Measurements from ENCODE around the gene GLIS1. TPM values are rescaled to one million over a fixed set of nuclear protein-coding genes. Genes with fewer than 3 reads are reported as not detected.

The GLIS1 gene
- total RNA-seq, 2 donors from 2014 or later = 0.16 TPM; not detected in 1

GRCh38 chr1:53490351-53490750 lies 248.6 kb downstream of the GLIS1 start:
- Histone ChIP-seq H3K36me3 (no peaks in the 10 kb centered on the region), H3K9me3 (no peaks in the 10 kb centered on the region), H3K4me3 (no peak overlapping the region), H3K27me3 (no peaks in the 10 kb centered on the region), H3K4me1 (no peaks in the 10 kb centered on the region), H3K27ac (no peak overlapping the region), H3K9ac (ENCODE audit: low read depth in 2 of 2, low read length in 2 of 2) (no peak overlapping the region)
- intact Hi-C loops (cut with DNase I) = no loop called here
- no peak for DNase-seq
- TF ChIP-seq CTCF (IDR thresholded peaks at IDR 0.05) = no peak

GRCh38 chr1:53486395-53487026 lies 252.5 kb downstream of the GLIS1 start:
- no peak overlapping the region for H3K4me3 ChIP-seq
- no peak for TF ChIP-seq CTCF (IDR thresholded peaks at IDR 0.05)
- intact Hi-C loops (cut with DNase I) = loop anchor here (5.0 to 10.0 kb wide), 2 partner anchors 108 to 196 kb away; no protein-coding TSS in a partner anchor
- no peak overlapping the region for H3K9ac ChIP-seq (ENCODE audit: low read depth in 2 of 2, low read length in 2 of 2)
- H3K4me1 ChIP-seq = no peaks in the 10 kb centered on the region
- H3K36me3 ChIP-seq = no peaks in the 10 kb centered on the region
- H3K27ac ChIP-seq = no peak overlapping the region
- no peak for DNase-seq
- no peaks in the 10 kb centered on the region for H3K9me3 ChIP-seq
- no peaks in the 10 kb centered on the region for H3K27me3 ChIP-seq

- no peaks in the 10 kb centered on the region for H3K4me1 ChIP-seq
- H3K27me3 ChIP-seq = no peaks in the 10 kb centered on the region
- no peak overlapping the region for H3K9ac ChIP-seq (ENCODE audit: low read depth in 2 of 2, low read length in 2 of 2)
- intact Hi-C loops (cut with DNase I) = loop anchor here (2.0 to 10.0 kb wide), 3 partner anchors 109 to 269 kb away; no protein-coding TSS in a partner anchor
- H3K9me3 ChIP-seq = no peaks in the 10 kb centered on the region
- TF ChIP-seq CTCF (IDR thresholded peaks at IDR 0.05) = peak; percentile 75
- DNase-seq = peak; percentile 69
- H3K36me3 ChIP-seq = no peaks in the 10 kb centered on the region
- H3K4me3 ChIP-seq = no peak overlapping the region
- no peak overlapping the region for H3K27ac ChIP-seq
These were observed 253.2 kb downstream of the GLIS1 start for GRCh38 chr1:53485478-53486394.

GRCh38 chr1:53484705-53485477 lies 254.1 kb downstream of the GLIS1 start:
- Histone ChIP-seq H3K27me3 (no peaks in the 10 kb centered on the region), H3K4me1 (no peaks in the 10 kb centered on the region), H3K27ac (no peak overlapping the region), H3K9ac (ENCODE audit: low read depth in 2 of 2, low read length in 2 of 2) (no peak overlapping the region), H3K36me3 (no peaks in the 10 kb centered on the region), H3K9me3 (no peaks in the 10 kb centered on the region), H3K4me3 (no peak overlapping the region)
- no peak for TF ChIP-seq CTCF (IDR thresholded peaks at IDR 0.05)
- intact Hi-C loops (cut with DNase I) = loop anchor here (2.0 to 10.0 kb wide), 3 partner anchors 110 to 270 kb away; no protein-coding TSS in a partner anchor
- DNase-seq = no peak

GRCh38 chr1:53483656-53484055 lies 255.3 kb downstream of the GLIS1 start:
- Histone ChIP-seq H3K4me3 (no peak overlapping the region), H3K4me1 (no peaks in the 10 kb centered on the region), H3K27ac (no peak overlapping the region), H3K9ac (ENCODE audit: low read depth in 2 of 2, low read length in 2 of 2) (no peak overlapping the region), H3K36me3 (no peaks in the 10 kb centered on the region), H3K27me3 (no peaks in the 10 kb centered on the region), H3K9me3 (no peaks in the 10 kb centered on the region)
- no peak for DNase-seq
- TF ChIP-seq CTCF (IDR thresholded peaks at IDR 0.05) = no peak
- intact Hi-C loops (cut with DNase I) = loop anchor here (2.0 to 10.0 kb wide), 2 partner anchors 111 to 271 kb away; no protein-coding TSS in a partner anchor
